Dedifferentiated amniotic fluid mesenchymal stem cell (primary cell): ENCODE measurements around the gene CXCL6.

Source experiments
- DNase-seq: peaks from one replicate; pipeline ENCODE4 v3.0.0-alpha.2; 2016; ENCODE audit errors: extremely low spot score

The CXCL6 gene

GRCh38 chr4:73836373-73837279, at the start of gene CXCL6:
Gene CXCL6 (plus strand): TSS chr4:73836678. CDS start chr4:73836751, 73 bp downstream.
- DNase-seq: no peak

- no peak for DNase-seq
These were observed 48.1 kb upstream of the CXCL6 start for GRCh38 chr4:73788411-73788810.

GRCh38 chr4:73798842-73799241, 37.6 kb upstream of the CXCL6 start:
- no peak for DNase-seq

DNA sequence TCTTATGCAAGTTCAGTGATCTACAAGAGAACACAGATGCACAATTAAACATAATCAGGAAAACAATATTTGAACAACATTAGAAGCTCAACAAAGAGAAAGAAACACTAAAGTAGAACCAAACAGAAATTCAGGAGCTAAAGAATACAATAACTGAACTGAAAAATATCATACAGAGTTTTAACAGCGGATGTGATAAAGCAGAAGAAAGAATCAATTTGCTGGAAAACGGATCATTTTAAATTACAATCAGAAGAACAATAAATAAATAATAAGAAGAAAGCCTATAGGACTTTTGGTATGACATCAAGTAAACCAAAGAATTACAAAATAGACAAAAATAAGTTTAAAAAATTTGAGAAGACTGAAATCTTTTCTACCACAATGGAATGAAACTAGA, 36.3 kb upstream of the CXCL6 start:
- no peak for DNase-seq

- DNase-seq: no peak
These were observed 34.8 kb upstream of the CXCL6 start for GRCh38 chr4:73801692-73802091.

GRCh38 chr4:73803213-73803612, 33.3 kb upstream of the CXCL6 start:
- DNase-seq: no peak

- DNase-seq: no peak
These were observed 26.3 kb upstream of the CXCL6 start for GRCh38 chr4:73810191-73810590.

- DNase-seq: no peak
These were observed 24.6 kb upstream of the CXCL6 start for GRCh38 chr4:73811841-73812240.

DNA sequence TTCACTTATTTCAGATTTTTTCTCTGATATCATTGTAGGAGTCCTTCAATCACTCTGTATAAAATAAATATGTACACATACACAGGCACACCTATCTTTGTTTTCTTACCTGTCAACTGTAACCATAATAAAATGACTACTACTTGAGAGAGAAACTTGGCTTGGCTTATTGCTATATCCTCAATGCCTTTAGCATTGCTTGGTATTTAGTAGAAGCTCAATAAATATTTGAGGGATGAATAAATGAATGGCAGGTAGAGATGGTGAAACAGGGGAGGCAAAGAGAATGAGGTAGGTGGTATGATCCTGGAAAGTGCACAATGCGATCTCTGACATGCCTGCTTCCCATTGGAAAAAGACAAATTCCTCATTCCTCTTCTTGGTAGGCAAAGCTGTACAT, 21.8 kb upstream of the CXCL6 start:
- DNase-seq: no peak

GRCh38 chr4:73815145-73815544, 21.3 kb upstream of the CXCL6 start:
- no peak for DNase-seq

DNA sequence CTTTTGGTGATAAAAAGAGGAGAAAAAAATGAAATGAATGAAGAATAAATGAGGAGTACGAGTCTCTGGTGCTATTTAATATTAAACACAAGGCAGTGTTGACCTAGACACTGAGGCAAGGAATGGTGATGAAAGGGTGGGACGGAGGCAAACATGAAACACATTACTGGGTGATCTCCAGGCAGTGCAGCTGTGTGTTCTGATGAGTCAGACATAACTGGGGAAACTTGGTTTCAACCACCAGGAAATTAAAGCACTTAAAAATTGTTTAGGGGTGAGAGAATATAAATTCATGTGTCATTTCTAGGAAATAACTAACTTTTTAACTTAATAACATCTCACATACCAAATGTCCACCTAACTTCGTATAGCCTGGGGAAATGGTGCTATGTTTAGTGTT, 19.7 kb upstream of the CXCL6 start:
- no peak for DNase-seq

GRCh38 chr4:73817341-73817740, 19.1 kb upstream of the CXCL6 start:
- no peak for DNase-seq

GRCh38 chr4:73821325-73821724, 15.2 kb upstream of the CXCL6 start:
- no peak for DNase-seq

- DNase-seq: no peak
These were observed 14.1 kb upstream of the CXCL6 start for GRCh38 chr4:73822389-73822788.

- DNase-seq: no peak
These were observed 13.5 kb upstream of the CXCL6 start for GRCh38 chr4:73822812-73823504.

- DNase-seq: no peak
These were observed 12.7 kb upstream of the CXCL6 start for GRCh38 chr4:73823760-73824159.

GRCh38 chr4:73828956-73829355, 7.5 kb upstream of the CXCL6 start:
- no peak for DNase-seq

- no peak for DNase-seq
These were observed 4.9 kb upstream of the CXCL6 start for GRCh38 chr4:73831569-73831968.

DNA sequence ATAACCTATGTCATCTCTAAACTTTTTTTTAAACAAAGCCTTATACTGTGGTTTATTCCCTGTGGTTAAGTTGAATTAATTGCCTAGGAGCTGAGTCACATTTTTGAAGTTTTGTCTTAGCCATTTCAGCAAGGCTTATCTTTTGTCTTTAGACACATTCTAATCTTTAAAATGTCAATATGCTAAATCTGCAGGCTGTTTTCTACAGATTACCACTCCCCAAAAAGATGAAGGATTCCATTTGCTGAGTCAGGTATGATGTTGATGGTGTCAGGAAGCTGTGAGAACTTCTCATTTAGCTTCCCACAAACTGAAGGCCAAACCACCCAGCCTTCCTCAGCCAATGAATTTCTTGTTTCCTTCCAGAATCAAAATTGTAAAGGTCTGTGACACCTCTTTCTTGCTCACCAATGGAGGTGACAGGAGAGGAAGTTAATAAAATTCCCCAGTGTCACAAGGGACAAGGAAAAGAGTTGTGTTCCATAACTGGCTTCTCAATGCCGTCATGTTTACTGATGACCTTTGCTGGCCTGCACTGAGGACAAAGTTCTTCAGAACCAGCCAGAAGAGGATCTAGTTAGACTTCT, 3.7 kb upstream of the CXCL6 start:
- DNase-seq: no peak

GRCh38 chr4:73839071-73839470, 2.6 kb downstream of the CXCL6 start:
- no peak for DNase-seq

GRCh38 chr4:73839715-73840114, 3.2 kb downstream of the CXCL6 start:
- no peak for DNase-seq

DNA sequence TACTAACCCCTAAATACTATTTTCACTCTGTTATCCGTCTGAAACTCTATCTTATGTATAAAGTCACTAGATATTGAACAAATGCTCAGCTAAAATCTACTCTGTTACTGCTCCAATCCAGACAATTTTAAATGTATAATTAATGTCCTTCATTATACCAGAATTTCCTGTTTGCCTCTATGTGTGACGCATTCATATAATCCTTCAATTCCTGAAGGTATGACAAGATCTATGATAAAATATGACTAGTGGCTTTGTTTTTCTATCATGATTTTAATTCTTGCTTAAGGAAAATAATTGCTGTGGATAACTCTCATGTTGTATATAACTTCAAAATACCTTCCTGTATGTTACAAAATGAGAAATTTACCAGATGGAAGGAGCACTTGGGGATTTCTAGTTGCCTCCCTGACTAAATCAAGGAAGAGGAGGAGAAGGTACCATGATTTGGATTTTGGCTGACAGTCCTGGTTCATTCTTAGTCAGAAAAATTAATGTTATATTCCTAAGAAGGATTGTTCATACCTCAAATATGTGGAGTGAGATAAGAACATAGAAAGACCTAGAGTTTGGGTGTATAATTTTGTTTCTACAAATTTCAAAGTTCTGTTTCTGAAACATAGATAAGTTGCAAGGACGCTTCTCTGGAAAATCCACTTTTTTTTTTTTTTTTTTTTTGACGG, 4.9 kb downstream of the CXCL6 start:
- no peak for DNase-seq
